HG03432 (cell line): ENCODE measurements around the gene MCM3AP.

ENCODE experiments used
- ATAC-seq: cut with Tn5 transposase; IDR thresholded peaks from one replicate; pipeline ENCODE4 v1.9.1; 2021; ENCODE audit warnings: mild to moderate bottlenecking, moderate library complexity; ENCODE audit not compliant: unreplicated experiment

Gene MCM3AP

GRCh38 chr21:46220275-46220810 is 65.1 kb downstream of the MCM3AP start:
- ATAC-seq, result no peak

GRCh38 chr21:46219591-46220239 is 65.7 kb downstream of the MCM3AP start:
- ATAC-seq, result no peak

GRCh38 chr21:46218906-46219590 is 66.4 kb downstream of the MCM3AP start:
- ATAC-seq, result no peak

- no peak for ATAC-seq
Measured at GRCh38 chr21:46217511-46218196, 67.8 kb downstream of the MCM3AP start.

- no peak for ATAC-seq
Measured at GRCh38 chr21:46216132-46216747, 69.2 kb downstream of the MCM3AP start.

- ATAC-seq, result no peak
Measured at GRCh38 chr21:46215436-46216131, 69.8 kb downstream of the MCM3AP start.

GRCh38 chr21:46214478-46215340 is 70.7 kb downstream of the MCM3AP start:
- ATAC-seq, result no peak

GRCh38 chr21:46213620-46214286 is 71.7 kb downstream of the MCM3AP start:
- ATAC-seq, result no peak

GRCh38 chr21:46212721-46213484 is 72.5 kb downstream of the MCM3AP start:
- no peak for ATAC-seq

GRCh38 chr21:46211786-46212720 is 73.4 kb downstream of the MCM3AP start:
- no peak for ATAC-seq

- ATAC-seq, result no peak
Measured at GRCh38 chr21:46211376-46211775, 74.0 kb downstream of the MCM3AP start.

- ATAC-seq, result no peak
Measured at GRCh38 chr21:46210378-46211136, 74.9 kb downstream of the MCM3AP start.

- no peak for ATAC-seq
Measured at GRCh38 chr21:46208761-46209721, 76.4 kb downstream of the MCM3AP start.

- ATAC-seq, result no peak
Measured at GRCh38 chr21:46207920-46208591, 77.4 kb downstream of the MCM3AP start.
